Hepatocyte (in vitro differentiated cells): ENCODE data around the gene CALCOCO2. TPM values are rescaled to one million over a fixed set of nuclear protein-coding genes. Genes with fewer than 3 reads are reported as not detected.
A peak's percentile ranks its signal among the peaks of the same experiment; 100 is the strongest.

Experiments
- DNase-seq: peaks from one replicate; pipeline ENCODE4 v3.0.0-alpha.2; 2016; ENCODE audit warnings: low spot score
- H2AFZ ChIP-seq: fragments of 200-600 bp; sonication (generic); 2 replicates; pipeline ENCODE4 v1.6.0; 2016; ENCODE audit warnings: antibody characterized with exemption, mild to moderate bottlenecking
- H3K27ac ChIP-seq: fragments of 200-600 bp; sonication (generic); 2 replicates; pipeline ENCODE4 v1.5.1; 2016; ENCODE audit warnings: mild to moderate bottlenecking
- H3K27me3 ChIP-seq: fragments of 200-600 bp; sonication (generic); 2 replicates; pipeline ENCODE4 v1.6.1; 2016
- H3K36me3 ChIP-seq: fragments of 200-600 bp; sonication (generic); replicated peaks from 2 replicates; pipeline ENCODE4 v1.5.1; 2016; ENCODE audit warnings: low read depth; ENCODE audit not compliant: insufficient read depth
- H3K4me1 ChIP-seq: fragments of 200-600 bp; sonication (generic); 2 replicates; pipeline ENCODE4 v1.5.1; 2016; ENCODE audit warnings: mild to moderate bottlenecking, moderate library complexity; ENCODE audit not compliant: insufficient read depth
- H3K4me2 ChIP-seq: fragments of 200-600 bp; sonication (generic); 2 replicates; pipeline ENCODE4 v1.6.0; 2016
- H3K4me3 ChIP-seq: fragments of 200-600 bp; sonication (generic); 2 replicates; pipeline ENCODE4 v1.5.1; 2016; ENCODE audit warnings: mild to moderate bottlenecking
- H3K79me2 ChIP-seq: fragments of 200-600 bp; sonication (generic); 2 replicates; pipeline ENCODE4 v1.6.0; 2017; ENCODE audit warnings: mild to moderate bottlenecking
- H3K9me2 ChIP-seq: fragments of 200-600 bp; sonication (generic); replicated peaks from 2 replicates; pipeline ENCODE4 v1.6.0; 2017; ENCODE audit warnings: mild to moderate bottlenecking; ENCODE audit not compliant: insufficient read depth
- H3K9me3 ChIP-seq: fragments of 200-600 bp; sonication (generic); 2 replicates; pipeline ENCODE4 v1.5.1; 2016; ENCODE audit warnings: low read depth, mild to moderate bottlenecking
- H4K20me1 ChIP-seq: fragments of 200-600 bp; sonication (generic); 2 replicates; pipeline ENCODE4 v1.6.0; 2016; ENCODE audit warnings: mild to moderate bottlenecking; ENCODE audit not compliant: insufficient read depth, poor library complexity, severe bottlenecking
- EZH2 ChIP-seq: fragments of 200-600 bp; sonication (generic); IDR thresholded peaks from 2 replicates; pipeline ENCODE4 v1.6.1; 2016; ENCODE audit warnings: antibody characterized with exemption, mild to moderate bottlenecking, borderline replicate concordance
- EZH2phosphoT487 ChIP-seq: fragments of 200-600 bp; sonication (generic); IDR thresholded peaks from one replicate; pipeline ENCODE4 v1.6.1; 2018; ENCODE audit warnings: antibody characterized with exemption, mild to moderate bottlenecking, low read depth, moderate library complexity; ENCODE audit not compliant: unreplicated experiment, severe bottlenecking
- WGBS: methylation state at CpG from one replicate; pipeline ENCODE4 v1.1.6; 2016; ENCODE audit warnings: low lambda C conversion rate; ENCODE audit errors: missing lambda C conversion rate; 5-methylcytosine and 5-hydroxymethylcytosine counted together
- polyA plus RNA-seq: library from polyadenylated mRNA; unstranded; fragments of >200 nt; fragmentation: Nextera tagmentation; extraction: Ambion mirVana; gene quantifications from 2 replicates; pipeline ENCODE4 v1.2.1, GENCODE V29; 2016
- total RNA-seq: library from RNA; depleted of rRNA; stranded (reverse); fragments of >200 nt; gene quantifications from 2 replicates; pipeline ENCODE4 v1.2.3, GENCODE V29; 2014
- TF ChIP-seq, protein P1 (sequence below): fragments of 200-600 bp; sonication (generic); IDR thresholded peaks from 2 replicates; pipeline ENCODE4 v1.5.1; 2016; ENCODE audit warnings: antibody characterized with exemption, mild to moderate bottlenecking; ENCODE audit not compliant: poor library complexity

CALCOCO2 gene
- total and polyA plus RNA-seq, 2 experiments from 2014 or later = 76.3 to 79.2 TPM

DNA sequence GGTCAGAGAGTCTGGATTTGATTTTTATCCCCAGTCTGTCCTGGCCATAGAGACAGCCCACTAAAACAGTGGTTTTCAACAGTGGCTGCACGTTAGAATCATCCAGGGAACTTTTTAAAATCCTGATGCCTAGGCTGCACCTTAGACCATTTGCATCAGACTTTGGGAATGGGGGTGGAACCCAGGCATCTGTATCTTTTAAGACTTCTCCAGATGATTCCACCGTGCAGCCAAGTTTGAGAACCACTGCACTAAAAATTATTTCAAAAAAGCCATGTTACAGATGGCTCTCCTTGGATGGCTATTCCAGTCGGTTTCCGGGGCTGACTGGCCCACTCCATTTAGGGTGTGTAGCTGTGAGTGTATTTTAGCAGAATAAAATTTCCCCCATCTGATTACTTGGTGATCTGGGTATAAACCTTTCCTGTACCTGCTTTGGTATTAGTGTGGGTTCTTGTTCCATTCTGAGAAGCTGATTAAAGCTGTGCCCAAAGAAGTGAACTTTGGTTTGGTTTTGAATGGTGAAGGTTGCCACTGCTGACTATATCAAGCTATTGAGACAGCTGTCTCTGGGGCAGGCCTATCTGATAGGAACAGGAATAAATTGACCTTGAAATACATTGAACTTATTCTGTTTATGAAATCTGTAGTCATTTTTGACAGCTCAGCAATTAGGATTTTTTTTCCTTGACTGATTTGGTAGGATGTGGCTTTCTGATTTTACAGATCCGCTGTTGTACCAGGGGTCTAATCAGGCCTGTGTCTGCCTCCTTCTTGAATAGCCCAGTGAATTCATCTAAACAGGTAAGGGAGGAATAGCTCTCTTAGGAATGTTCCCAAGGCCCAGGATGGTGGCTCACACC lies 63.0 kb downstream of the CALCOCO2 start:
- H2AFZ ChIP-seq = no peak overlapping the region
- no peaks in the 10 kb centered on the region for H3K36me3 ChIP-seq
- H3K79me2 ChIP-seq = peaks cover 17% of the 10 kb centered on the region
- 63% methylated on average over 5 of the region's 5 CpGs for WGBS
- H3K4me1 ChIP-seq = peaks cover 15% of the 10 kb centered on the region
- peak overlapping the region; percentile 96 for H3K4me2 ChIP-seq
- H4K20me1 ChIP-seq = no peaks in the 10 kb centered on the region
- H3K27ac ChIP-seq = peak overlapping the region; percentile 81
- TF ChIP-seq, protein P1, sequence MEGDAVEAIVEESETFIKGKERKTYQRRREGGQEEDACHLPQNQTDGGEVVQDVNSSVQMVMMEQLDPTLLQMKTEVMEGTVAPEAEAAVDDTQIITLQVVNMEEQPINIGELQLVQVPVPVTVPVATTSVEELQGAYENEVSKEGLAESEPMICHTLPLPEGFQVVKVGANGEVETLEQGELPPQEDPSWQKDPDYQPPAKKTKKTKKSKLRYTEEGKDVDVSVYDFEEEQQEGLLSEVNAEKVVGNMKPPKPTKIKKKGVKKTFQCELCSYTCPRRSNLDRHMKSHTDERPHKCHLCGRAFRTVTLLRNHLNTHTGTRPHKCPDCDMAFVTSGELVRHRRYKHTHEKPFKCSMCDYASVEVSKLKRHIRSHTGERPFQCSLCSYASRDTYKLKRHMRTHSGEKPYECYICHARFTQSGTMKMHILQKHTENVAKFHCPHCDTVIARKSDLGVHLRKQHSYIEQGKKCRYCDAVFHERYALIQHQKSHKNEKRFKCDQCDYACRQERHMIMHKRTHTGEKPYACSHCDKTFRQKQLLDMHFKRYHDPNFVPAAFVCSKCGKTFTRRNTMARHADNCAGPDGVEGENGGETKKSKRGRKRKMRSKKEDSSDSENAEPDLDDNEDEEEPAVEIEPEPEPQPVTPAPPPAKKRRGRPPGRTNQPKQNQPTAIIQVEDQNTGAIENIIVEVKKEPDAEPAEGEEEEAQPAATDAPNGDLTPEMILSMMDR = no peak
- TF ChIP-seq EZH2phosphoT487 (no peak), EZH2 (no peak)
- no peak for DNase-seq
- H3K9me3 ChIP-seq = no peaks in the 10 kb centered on the region
- no peaks in the 10 kb centered on the region for H3K27me3 ChIP-seq
- peak overlapping the region; percentile 25 for H3K4me3 ChIP-seq
- no peaks in the 10 kb centered on the region for H3K9me2 ChIP-seq

DNA sequence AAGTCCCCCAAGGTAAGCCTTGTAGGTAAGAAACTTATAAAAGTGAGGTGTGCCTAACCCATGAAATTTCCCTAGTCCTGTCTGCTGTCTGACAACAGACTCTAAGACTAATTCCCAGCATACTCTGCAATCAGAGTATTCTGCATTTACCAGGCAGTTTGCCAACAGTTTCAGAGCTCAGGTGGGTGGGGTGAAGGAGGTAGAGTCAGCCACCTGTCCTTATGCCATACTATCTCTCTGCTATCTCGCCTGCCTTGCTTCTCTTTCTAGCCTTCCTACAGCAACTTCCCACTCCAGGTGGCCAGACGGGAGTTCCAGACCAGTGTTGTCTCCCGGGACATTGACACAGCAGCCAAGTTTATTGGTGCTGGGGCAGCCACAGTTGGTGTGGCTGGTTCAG lies 64.1 kb downstream of the CALCOCO2 start:
- no peaks in the 10 kb centered on the region for H3K9me2 ChIP-seq
- WGBS = 96% methylated on average over 3 of the region's 3 CpGs
- TF ChIP-seq EZH2phosphoT487 (no peak), EZH2 (no peak)
- TF ChIP-seq, protein P1 = no peak
- no peak overlapping the region for H3K27ac ChIP-seq
- H3K9me3 ChIP-seq = no peaks in the 10 kb centered on the region
- peaks cover 17% of the 10 kb centered on the region for H3K79me2 ChIP-seq
- H3K4me3 ChIP-seq = no peak overlapping the region
- H3K4me2 ChIP-seq = no peak overlapping the region
- no peaks in the 10 kb centered on the region for H4K20me1 ChIP-seq
- no peak for DNase-seq
- peaks cover 15% of the 10 kb centered on the region for H3K4me1 ChIP-seq
- H2AFZ ChIP-seq = no peak overlapping the region
- no peaks in the 10 kb centered on the region for H3K27me3 ChIP-seq
- H3K36me3 ChIP-seq = no peaks in the 10 kb centered on the region

DNA sequence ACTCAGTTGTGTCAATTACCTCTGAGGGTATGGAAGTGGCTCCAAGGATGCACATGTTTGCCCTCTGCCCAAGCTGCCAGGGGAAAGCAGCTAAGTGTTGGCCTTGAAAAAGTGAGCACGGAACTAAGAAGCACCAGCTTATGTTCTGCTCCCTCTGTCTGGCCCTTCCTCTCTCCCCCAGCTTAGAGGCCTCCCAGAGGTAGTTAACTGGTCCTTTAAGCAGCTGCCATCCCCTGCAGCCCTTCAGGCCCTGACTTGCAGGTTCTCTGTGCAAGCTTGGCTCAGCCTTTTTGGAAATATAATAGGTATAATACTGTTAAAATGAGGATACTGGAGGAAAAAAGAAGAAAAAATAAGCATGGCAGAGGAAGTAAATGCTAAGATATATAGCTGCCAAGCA lies 70.4 kb downstream of the CALCOCO2 start:
- H2AFZ ChIP-seq = no peak overlapping the region
- TF ChIP-seq, protein P1 = no peak
- TF ChIP-seq EZH2phosphoT487 (no peak), EZH2 (no peak)

More for the DNA sequence above, 70.4 kb downstream of the CALCOCO2 start:
- Histone ChIP-seq H3K9me2 (no peaks in the 10 kb centered on the region), H3K79me2 (peaks cover 4% of the 10 kb centered on the region), H3K36me3 (no peaks in the 10 kb centered on the region), H3K4me1 (no peaks in the 10 kb centered on the region), H3K27me3 (no peaks in the 10 kb centered on the region), H3K27ac (no peak overlapping the region), H3K4me2 (no peak overlapping the region), H4K20me1 (no peaks in the 10 kb centered on the region), H3K4me3 (no peak overlapping the region), H3K9me3 (no peaks in the 10 kb centered on the region)
- DNase-seq = no peak
- WGBS = 86% methylated on average over 1 of the region's 1 CpG
